ENCODE data around the gene PGGT1B. TPM values are rescaled to one million over a fixed set of nuclear protein-coding genes. Genes with fewer than 3 reads are reported as not detected.

Gene PGGT1B
- total RNA-seq, 1 experiment from 2014 or later, result 31.1 TPM

GRCh38 chr5:115274584-115274983 lies 11.9 kb upstream of the PGGT1B start:
- Histone ChIP-seq H3K36me3 (ENCODE audit: low read depth) (no peaks in the 10 kb centered on the region), H3K9me3 (ENCODE audit: insufficient read depth, low read depth) (no peaks in the 10 kb centered on the region), H3K4me2 (no peak overlapping the region), H3K79me2 (ENCODE audit: low read depth) (no peaks in the 10 kb centered on the region), H3K4me1 (replicated peaks; ENCODE audit: insufficient read depth) (no peaks in the 10 kb centered on the region), H3K27ac (no peak overlapping the region), H3K9me2 (ENCODE audit: insufficient read depth) (no peaks in the 10 kb centered on the region), H3F3A (ENCODE audit: insufficient read depth, low read depth) (no peaks in the 10 kb centered on the region), H2AFZ (no peak overlapping the region), H3K27me3 (ENCODE audit: insufficient read depth, low read depth) (no peaks in the 10 kb centered on the region), H4K20me1 (ENCODE audit: insufficient read depth) (no peaks in the 10 kb centered on the region), H3K4me3 (no peak overlapping the region)
- no peak for DNase-seq
- ChIA-PET POLR2A (ENCODE audit: unreplicated experiment) (no interaction called here), CTCF (no interaction called here)
- intact Hi-C loops (cut with micrococcal nuclease; ENCODE audit: unreplicated experiment), result no loop called here
- no TSS peak for BruUV-seq (replicated peaks)
- TF ChIP-seq EZH2 (IDR thresholded peaks at IDR 0.05; ENCODE audit: low read depth), result no peak
- no peak for TF ChIP-seq CTCF (conservative IDR thresholded peaks at IDR 0.05)

GRCh38 chr5:115272297-115272958 lies 9.8 kb upstream of the PGGT1B start:
- ChIA-PET POLR2A (ENCODE audit: unreplicated experiment) (no interaction called here), CTCF (no interaction called here)
- no TSS peak for BruUV-seq (replicated peaks)
- Histone ChIP-seq H3K27ac (no peak overlapping the region), H3K79me2 (ENCODE audit: low read depth) (no peaks in the 10 kb centered on the region), H3K36me3 (ENCODE audit: low read depth) (no peaks in the 10 kb centered on the region), H4K20me1 (ENCODE audit: insufficient read depth) (no peaks in the 10 kb centered on the region), H3K27me3 (ENCODE audit: insufficient read depth, low read depth) (no peaks in the 10 kb centered on the region), H3F3A (ENCODE audit: insufficient read depth, low read depth) (no peaks in the 10 kb centered on the region; the same call in 1 of the 2 replicates), H3K9me2 (ENCODE audit: insufficient read depth) (no peaks in the 10 kb centered on the region), H3K4me3 (no peak overlapping the region), H3K4me1 (replicated peaks; ENCODE audit: insufficient read depth) (no peaks in the 10 kb centered on the region), H3K4me2 (no peak overlapping the region), H2AFZ (no peak overlapping the region), H3K9me3 (ENCODE audit: insufficient read depth, low read depth) (no peaks in the 10 kb centered on the region)
- no peak for DNase-seq
- intact Hi-C loops (cut with micrococcal nuclease; ENCODE audit: unreplicated experiment), result no loop called here
- no peak for TF ChIP-seq CTCF (conservative IDR thresholded peaks at IDR 0.05)
- no peak for TF ChIP-seq EZH2 (IDR thresholded peaks at IDR 0.05; ENCODE audit: low read depth)

- Histone ChIP-seq H3F3A (ENCODE audit: insufficient read depth, low read depth) (no peaks in the 10 kb centered on the region; the same call in 1 of the 2 replicates), H3K36me3 (ENCODE audit: low read depth) (no peaks in the 10 kb centered on the region), H3K9me2 (ENCODE audit: insufficient read depth) (no peaks in the 10 kb centered on the region), H2AFZ (no peak overlapping the region), H3K4me1 (replicated peaks; ENCODE audit: insufficient read depth) (no peaks in the 10 kb centered on the region), H3K27ac (no peak overlapping the region), H3K4me2 (no peak overlapping the region), H3K4me3 (no peak overlapping the region), H3K9me3 (ENCODE audit: insufficient read depth, low read depth) (no peaks in the 10 kb centered on the region), H3K79me2 (ENCODE audit: low read depth) (no peaks in the 10 kb centered on the region), H4K20me1 (ENCODE audit: insufficient read depth) (no peaks in the 10 kb centered on the region), H3K27me3 (ENCODE audit: insufficient read depth, low read depth) (no peaks in the 10 kb centered on the region)
- intact Hi-C loops (cut with micrococcal nuclease; ENCODE audit: unreplicated experiment), result no loop called here
- CTCF ChIA-PET, result no interaction called here
- no peak for DNase-seq
- POLR2A ChIA-PET (ENCODE audit: unreplicated experiment), result no interaction called here
- no peak for TF ChIP-seq CTCF (conservative IDR thresholded peaks at IDR 0.05)
- no peak for TF ChIP-seq EZH2 (IDR thresholded peaks at IDR 0.05; ENCODE audit: low read depth)
- BruUV-seq (replicated peaks), result no TSS peak
These were observed 8.8 kb upstream of the PGGT1B start for GRCh38 chr5:115271295-115272050.
